Myocyte (in vitro differentiated cells): ENCODE results near the gene RNF224. TPM values are rescaled to one million over a fixed set of nuclear protein-coding genes. Genes with fewer than 3 reads are reported as not detected.
A peak's percentile ranks its signal among the peaks of the same experiment; 100 is the strongest.

ENCODE experiments used
- DNase-seq: peaks from one replicate; pipeline ENCODE4 v3.0.0-alpha.2; 2012; ENCODE audit warnings: low read depth
- total RNA-seq: library from RNA; depleted of rRNA; stranded (reverse); fragments of >200 nt; gene quantifications from 2 replicates; pipeline ENCODE4 v1.2.3, GENCODE V29; 2014

Gene RNF224
- total RNA-seq, 1 donor from 2014 or later = not detected

DNA sequence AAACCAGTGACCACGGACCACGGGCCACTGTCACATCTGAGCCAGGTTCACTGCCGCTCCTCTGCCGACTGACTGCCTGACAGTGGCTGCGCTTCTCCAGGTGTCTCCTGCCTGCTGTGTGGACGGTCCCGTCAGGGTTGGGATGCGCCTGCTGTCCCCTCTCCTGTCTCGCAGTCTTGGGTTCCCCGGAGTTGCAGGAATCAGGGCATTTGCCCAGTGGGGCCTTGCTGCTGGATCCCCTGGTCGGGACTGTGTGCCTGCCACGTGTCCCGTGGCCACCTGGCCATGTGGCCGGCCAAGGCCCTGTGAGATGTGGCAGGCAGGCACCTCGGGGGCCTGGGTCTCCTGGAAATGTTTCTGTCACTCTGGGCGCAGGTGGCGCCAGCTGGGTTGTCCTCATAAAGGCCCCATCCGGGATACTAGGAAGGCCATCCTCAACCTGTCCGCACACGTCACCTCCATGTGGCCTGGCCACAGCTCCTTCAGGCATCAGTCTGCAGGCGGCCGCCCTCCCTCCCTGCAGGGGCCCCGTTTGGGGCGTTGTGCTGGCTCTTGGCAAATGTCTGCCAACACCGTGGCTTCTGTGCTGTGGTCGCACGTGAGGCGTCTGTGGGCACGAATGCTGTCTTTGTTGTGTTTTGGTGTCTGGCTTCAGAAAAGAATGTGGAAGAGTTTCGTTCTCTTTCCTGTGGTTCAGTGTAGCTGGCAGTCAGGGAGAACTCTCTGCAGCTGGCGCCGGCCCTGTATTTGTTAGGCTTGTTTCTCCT lies 43.8 kb downstream of the RNF224 start:
- DNase-seq = peak; percentile 57

GRCh38 chr9:137271696-137272076 lies 44.4 kb downstream of the RNF224 start:
- DNase-seq = no peak

DNA sequence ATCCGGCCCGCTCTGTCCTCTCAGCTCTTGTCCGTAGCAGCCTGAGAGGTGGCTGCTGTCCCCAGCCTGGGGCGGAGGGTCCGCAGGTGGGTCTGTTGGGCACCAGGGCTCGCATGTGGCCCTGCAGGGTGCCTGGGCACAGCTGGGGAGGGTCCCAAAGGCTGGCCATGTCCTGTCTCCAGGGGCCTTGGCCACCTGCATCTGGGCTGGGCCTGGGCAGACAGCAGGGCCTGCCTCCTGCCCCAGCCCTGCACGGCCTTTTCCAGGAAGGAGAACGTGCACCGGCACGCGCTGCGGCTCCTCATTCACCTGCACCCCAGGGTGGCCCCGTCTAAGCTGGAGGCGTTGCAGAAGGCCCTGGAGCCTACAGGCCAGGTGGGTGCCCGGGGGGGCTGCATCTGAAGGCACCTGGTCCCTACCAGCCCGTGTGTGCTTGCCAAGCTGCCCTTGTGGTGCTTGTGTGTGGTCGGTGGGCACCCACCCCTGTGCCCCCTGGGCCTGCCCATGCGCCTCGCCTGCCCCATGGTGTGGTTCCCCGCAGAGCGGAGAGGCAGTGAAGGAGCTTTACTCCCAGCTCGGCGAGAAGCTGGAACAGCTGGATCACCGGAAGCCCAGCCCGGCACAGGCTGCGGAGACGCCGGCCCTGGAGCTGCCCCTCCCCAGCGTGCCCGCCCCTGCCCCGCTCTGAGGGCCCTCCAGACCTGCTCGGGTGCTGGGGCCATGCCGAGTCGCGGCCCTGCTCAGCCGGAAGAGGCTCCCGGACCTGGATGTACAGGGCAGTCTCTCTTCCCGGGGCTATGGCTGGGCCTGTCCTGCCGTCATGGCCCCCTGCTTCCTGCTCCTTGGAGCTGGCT lies 45.2 kb downstream of the RNF224 start:
- DNase-seq = no peak

DNA sequence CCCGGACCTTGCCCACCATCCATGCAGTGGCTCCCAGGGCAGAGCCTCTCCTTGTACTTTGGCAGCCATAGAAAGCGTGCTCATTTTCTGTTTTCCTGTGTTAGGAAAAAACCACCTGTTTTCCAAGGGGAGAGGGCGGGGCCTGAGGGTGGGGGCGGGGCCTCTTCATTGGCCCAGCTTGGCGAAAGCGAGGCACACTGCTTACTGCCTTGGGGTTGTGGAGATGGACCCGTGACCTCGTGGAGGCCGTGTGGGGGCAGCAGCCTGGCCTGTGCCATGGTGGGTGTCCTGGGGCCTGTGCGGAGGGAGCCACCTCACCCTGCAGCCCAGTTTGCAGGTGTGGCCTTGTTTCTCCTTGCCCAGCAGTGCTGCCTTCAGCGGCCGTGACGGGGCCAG lies 45.8 kb downstream of the RNF224 start:
- no peak for DNase-seq

- no peak for DNase-seq
These were observed 46.5 kb downstream of the RNF224 start for GRCh38 chr9:137273611-137274320.

- no peak for DNase-seq
These were observed 47.9 kb downstream of the RNF224 start for GRCh38 chr9:137275203-137275587.

DNA sequence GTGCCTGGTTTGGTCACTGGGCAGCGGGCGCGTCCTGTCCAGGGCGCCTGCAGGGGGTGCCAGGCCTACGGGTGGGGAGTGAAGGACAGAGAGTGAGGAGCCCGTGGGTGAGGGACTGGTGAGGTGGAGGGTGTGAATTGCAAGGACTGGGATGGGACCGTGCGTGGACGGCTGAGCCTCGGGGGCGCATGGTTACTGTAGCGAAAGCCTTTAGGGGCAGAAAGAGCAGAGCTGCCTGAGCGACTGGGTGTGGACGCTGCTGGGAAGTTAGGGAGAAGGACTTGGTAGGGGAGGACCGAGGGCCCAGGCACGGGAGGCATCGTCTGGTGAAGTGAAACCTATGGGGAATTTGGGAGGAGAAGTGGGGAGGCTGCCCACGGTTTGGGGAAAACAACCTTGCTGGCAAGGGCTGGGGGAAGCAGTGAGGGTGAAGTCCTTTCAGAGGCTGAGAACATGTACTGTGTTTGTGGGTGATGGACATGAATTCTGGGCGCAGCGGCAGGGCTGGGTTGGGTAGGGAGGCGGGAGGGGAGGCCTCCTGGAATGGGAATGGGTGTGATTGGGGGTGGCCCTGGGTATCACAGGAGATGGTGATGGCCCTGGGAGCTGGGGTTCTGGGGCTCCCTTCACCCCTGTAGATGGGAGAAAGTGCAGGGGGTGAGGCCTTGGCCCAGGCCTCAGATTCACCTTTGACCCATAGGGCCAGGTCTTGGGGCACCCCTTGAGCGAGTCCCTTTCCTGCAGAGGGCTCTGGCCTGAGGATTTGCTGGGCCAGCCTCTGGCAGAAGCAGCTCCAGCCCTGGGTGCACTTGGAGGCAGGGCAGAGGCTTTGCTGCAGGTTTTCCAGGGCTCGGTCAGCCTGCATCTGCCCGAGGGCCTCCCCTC lies 48.5 kb downstream of the RNF224 start:
- no peak for DNase-seq

GRCh38 chr9:137276473-137277328 lies 49.4 kb downstream of the RNF224 start:
- peak; percentile 71 for DNase-seq

- DNase-seq = peak; percentile 61
These were observed 50.2 kb downstream of the RNF224 start, which contains the start of gene TOR4A for GRCh38 chr9:137277329-137278041. Gene TOR4A, plus strand, starts transcription at chr9:137277726. Its CDS starts 964 bp downstream, at chr9:137278690.

DNA sequence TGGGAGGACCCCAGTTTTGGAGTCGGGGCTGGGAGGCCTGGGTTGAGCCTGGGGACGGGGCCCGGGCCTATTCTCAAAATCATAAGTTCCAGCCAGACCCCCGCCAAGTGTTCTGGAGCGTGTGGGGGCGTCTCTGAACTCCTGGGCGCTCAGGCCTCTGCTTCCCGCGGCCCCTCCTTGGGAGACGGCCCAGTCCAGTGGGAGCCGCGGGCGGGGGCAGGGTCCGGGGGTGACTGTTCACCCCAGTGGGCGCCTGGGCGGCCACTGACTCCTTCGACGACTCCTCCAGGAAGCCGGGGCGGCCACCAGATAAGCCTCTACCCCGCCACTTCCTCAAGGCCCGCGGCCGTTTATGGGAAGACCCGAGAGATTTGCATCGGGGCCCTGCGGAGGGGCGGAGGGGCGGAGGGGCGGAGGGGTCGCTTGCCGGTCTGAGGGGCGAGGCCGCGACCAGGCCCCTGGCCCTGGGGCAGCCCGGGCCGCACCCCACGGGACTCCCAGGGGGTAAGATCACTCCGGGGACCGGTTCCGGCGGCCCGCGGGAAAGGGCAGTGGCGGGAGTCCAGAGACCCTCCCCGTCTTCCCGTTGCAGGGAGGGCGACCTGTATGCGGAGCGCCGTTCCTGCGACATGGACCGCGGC lies 50.9 kb downstream of the RNF224 start:
- DNase-seq = no peak

Other genes with a start within 250 kb of the RNF224 start
- 126 and 177 TPM in 2 replicates for gene PTGDS, start 250.0 kb upstream of the RNF224 start, total RNA-seq
- gene LCNL1, start 244.5 kb upstream of the RNF224 start, total RNA-seq = 5.0 and 13.8 TPM in 2 replicates
- gene PAXX, start 235.1 kb upstream of the RNF224 start, total RNA-seq = 57.3 and 67.3 TPM in 2 replicates
- not detected in 2 replicates for gene CLIC3, start 230.9 kb upstream of the RNF224 start, total RNA-seq
- gene ABCA2, start 199.3 kb upstream of the RNF224 start, total RNA-seq = 21.1 and 26.3 TPM in 2 replicates
- not detected in 2 replicates for gene FUT7, start 195.4 kb upstream of the RNF224 start, total RNA-seq
- 4.8 TPM in 2 replicates for gene NPDC1, start 181.3 kb upstream of the RNF224 start, total RNA-seq
- gene ENTPD2, start 173.4 kb upstream of the RNF224 start, total RNA-seq = 0.13 and 0.68 TPM in 2 replicates
- 1.9 and 4.7 TPM in 2 replicates for gene SAPCD2, start 156.9 kb upstream of the RNF224 start, total RNA-seq
- 40.2 and 46.4 TPM in 2 replicates for gene UAP1L1, start 150.0 kb upstream of the RNF224 start, total RNA-seq
- gene MAN1B1, start 140.5 kb upstream of the RNF224 start, total RNA-seq = 75.5 and 76.6 TPM in 2 replicates
- 132 and 142 TPM in 2 replicates for gene DPP7, start 112.8 kb upstream of the RNF224 start, total RNA-seq
- 0.05 TPM in 1 of 2 replicates, not detected in the other for gene GRIN1, start 88.3 kb upstream of the RNF224 start, total RNA-seq
- not detected in 2 replicates for gene LRRC26, start 57.5 kb upstream of the RNF224 start, total RNA-seq
- not detected in 2 replicates for gene TMEM210, start 55.4 kb upstream of the RNF224 start, total RNA-seq
- 28.7 and 30.6 TPM in 2 replicates for gene ANAPC2, start 38.9 kb upstream of the RNF224 start, total RNA-seq
- gene SSNA1, start 38.8 kb upstream of the RNF224 start, total RNA-seq = 143 and 158 TPM in 2 replicates
- 19.5 and 25.3 TPM in 2 replicates for gene TPRN, start 26.8 kb upstream of the RNF224 start, total RNA-seq
- gene TMEM203, start 21.9 kb upstream of the RNF224 start, total RNA-seq = 39.2 and 48.4 TPM in 2 replicates
- gene NDOR1, start 21.8 kb upstream of the RNF224 start, total RNA-seq = 6.1 and 10.5 TPM in 2 replicates
- 0.21 and 0.36 TPM in 2 replicates for gene RNF208, start 5.3 kb upstream of the RNF224 start, total RNA-seq
- gene CYSRT1, start 2.3 kb upstream of the RNF224 start, total RNA-seq = 1.4 and 2.0 TPM in 2 replicates
- 0.56 and 0.62 TPM in 2 replicates for gene SLC34A3, start 3.4 kb downstream of the RNF224 start, total RNA-seq
- gene TUBB4B, start 13.8 kb downstream of the RNF224 start, total RNA-seq = 211 and 249 TPM in 2 replicates
- not detected in 2 replicates for gene STPG3, start 23.8 kb downstream of the RNF224 start, total RNA-seq
- gene NELFB, start 27.8 kb downstream of the RNF224 start, total RNA-seq = 37.3 and 48.3 TPM in 2 replicates
- gene TOR4A, start 50.2 kb downstream of the RNF224 start, total RNA-seq = 1.1 and 3.6 TPM in 2 replicates
- gene NRARP, start 74.8 kb downstream of the RNF224 start, total RNA-seq = 1.2 and 2.0 TPM in 2 replicates
- gene EXD3, start 195.7 kb downstream of the RNF224 start, total RNA-seq = 12.5 and 15.3 TPM in 2 replicates
- 1.2 and 3.1 TPM in 2 replicates for gene NOXA1, start 195.9 kb downstream of the RNF224 start, total RNA-seq
- gene ENTPD8, start 213.9 kb downstream of the RNF224 start, total RNA-seq = 0.19 and 0.31 TPM in 2 replicates
- 53.9 and 69.9 TPM in 2 replicates for gene NSMF, start 231.8 kb downstream of the RNF224 start, total RNA-seq